PFSK-1 (cell line): ENCODE measurements around the gene XRRA1.

Experiments used
- FOXP2 ChIP-seq: optimal IDR thresholded peaks from 2 replicates; pipeline ENCODE3; 2011; ENCODE audit warnings: borderline replicate concordance, control low read depth, inconsistent platforms; ENCODE audit not compliant: insufficient read depth; ENCODE audit errors: extremely low read length, extremely low read depth
- POLR2AphosphoS5 ChIP-seq: IDR thresholded peaks from 2 replicates; pipeline ENCODE4 v1.6.1; 2012; ENCODE audit warnings: low read depth, mild to moderate bottlenecking, control low read depth, low read length, moderate library complexity
- SIN3A ChIP-seq: IDR thresholded peaks from 2 replicates; pipeline ENCODE4 v1.6.1; 2012; ENCODE audit warnings: mild to moderate bottlenecking, low read length, moderate library complexity, borderline replicate concordance; ENCODE audit not compliant: insufficient read depth
- TAF1 ChIP-seq: IDR thresholded peaks from 2 replicates; pipeline ENCODE4 v1.6.1; 2012; ENCODE audit warnings: low read length, control low read depth, borderline replicate concordance; ENCODE audit not compliant: insufficient read depth
- TF ChIP-seq, protein P1 (sequence below), 2 experiments: IDR thresholded peaks; 2 replicates each; pipeline versions ENCODE4 v1.6.1 to v1.8.0; 2011 to 2012; ENCODE audit warnings: low read depth in 2 of 2, low read length in 2 of 2, control low read depth in 1 of 2, inconsistent platforms in 1 of 2, mild to moderate bottlenecking in 1 of 2, moderate library complexity in 1 of 2; ENCODE audit not compliant: insufficient read depth in 1 of 2

The XRRA1 gene

DNA sequence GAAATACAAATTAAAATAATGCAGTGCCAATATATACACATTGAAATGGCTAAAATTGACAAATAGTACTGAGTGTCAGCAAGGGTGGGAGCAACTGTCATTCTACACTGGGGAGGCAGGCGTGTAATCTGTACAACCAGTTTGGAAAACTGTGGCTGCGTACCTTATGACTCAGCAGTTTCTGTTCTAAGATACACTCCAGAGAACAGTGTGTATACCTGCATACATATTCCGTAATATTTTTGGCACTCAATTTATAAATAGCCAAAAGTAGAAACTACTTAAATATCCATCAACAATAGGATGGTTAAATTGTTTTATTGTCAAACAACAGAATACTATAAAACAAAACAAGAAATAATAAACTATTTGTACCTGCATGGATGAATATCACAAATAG lies 142.6 kb downstream of the XRRA1 start:
- no peak for TF ChIP-seq TAF1
- no peak for TF ChIP-seq SIN3A

DNA sequence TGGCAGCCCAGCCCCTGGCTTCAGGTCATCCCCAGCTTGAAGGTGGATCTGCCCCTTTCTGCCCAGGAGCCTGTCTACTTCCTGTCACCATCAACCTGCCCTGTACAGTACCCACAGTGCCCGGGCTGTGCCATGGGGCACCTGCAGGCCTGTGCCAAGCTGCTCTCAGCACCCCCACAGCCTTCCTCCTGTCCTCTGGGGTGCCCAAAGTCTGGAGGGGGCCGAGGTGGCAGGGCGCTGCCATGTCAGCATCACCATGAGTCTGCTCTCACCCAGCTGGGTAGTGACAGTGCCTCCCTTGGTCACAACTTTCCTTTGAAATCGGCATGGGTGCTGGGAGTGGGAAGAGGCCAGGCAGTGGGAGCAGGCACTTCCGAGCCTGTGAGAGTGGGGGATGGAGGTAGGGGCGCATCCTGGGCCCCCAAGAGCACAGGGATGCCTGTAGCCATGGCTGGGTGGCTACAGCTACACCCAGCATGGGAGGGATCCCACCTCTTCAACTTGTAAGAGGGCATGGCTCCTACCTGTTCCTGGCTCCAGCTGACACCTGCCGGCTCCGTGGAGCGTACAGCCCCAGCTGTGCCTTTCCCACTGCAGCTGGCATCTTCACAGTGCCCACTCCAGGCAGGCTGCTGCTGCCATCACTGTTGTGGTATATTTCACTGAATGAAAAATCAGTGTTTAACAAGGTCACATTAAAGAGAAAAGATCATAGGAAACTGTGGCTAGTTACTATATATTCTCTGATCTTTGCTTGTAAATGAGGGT lies 157.4 kb downstream of the XRRA1 start:
- no peak for TF ChIP-seq POLR2AphosphoS5
- TF ChIP-seq SIN3A, result no peak
- TF ChIP-seq FOXP2, result no peak
- TF ChIP-seq TAF1, result no peak
- TF ChIP-seq, protein P1, sequence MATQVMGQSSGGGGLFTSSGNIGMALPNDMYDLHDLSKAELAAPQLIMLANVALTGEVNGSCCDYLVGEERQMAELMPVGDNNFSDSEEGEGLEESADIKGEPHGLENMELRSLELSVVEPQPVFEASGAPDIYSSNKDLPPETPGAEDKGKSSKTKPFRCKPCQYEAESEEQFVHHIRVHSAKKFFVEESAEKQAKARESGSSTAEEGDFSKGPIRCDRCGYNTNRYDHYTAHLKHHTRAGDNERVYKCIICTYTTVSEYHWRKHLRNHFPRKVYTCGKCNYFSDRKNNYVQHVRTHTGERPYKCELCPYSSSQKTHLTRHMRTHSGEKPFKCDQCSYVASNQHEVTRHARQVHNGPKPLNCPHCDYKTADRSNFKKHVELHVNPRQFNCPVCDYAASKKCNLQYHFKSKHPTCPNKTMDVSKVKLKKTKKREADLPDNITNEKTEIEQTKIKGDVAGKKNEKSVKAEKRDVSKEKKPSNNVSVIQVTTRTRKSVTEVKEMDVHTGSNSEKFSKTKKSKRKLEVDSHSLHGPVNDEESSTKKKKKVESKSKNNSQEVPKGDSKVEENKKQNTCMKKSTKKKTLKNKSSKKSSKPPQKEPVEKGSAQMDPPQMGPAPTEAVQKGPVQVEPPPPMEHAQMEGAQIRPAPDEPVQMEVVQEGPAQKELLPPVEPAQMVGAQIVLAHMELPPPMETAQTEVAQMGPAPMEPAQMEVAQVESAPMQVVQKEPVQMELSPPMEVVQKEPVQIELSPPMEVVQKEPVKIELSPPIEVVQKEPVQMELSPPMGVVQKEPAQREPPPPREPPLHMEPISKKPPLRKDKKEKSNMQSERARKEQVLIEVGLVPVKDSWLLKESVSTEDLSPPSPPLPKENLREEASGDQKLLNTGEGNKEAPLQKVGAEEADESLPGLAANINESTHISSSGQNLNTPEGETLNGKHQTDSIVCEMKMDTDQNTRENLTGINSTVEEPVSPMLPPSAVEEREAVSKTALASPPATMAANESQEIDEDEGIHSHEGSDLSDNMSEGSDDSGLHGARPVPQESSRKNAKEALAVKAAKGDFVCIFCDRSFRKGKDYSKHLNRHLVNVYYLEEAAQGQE (IDR thresholded peaks at IDR 0.05; ENCODE audit: insufficient read depth in 1 of 2, low read depth in 2 of 2, low read length in 2 of 2), result no peak
